Upper lobe of right lung (tissue), 1 donor: ENCODE data around the gene TRABD2B. TPM values are rescaled to one million over a fixed set of nuclear protein-coding genes. Genes with fewer than 3 reads are reported as not detected.

ENCODE experiments used
- ATAC-seq: fragments of 200-7000 bp; cut with Tn5 transposase; one replicate; pipeline ENCODE4 v1.9.1; 2020; ENCODE audit warnings: mild to moderate bottlenecking, moderate library complexity
- DNase-seq: peaks from one replicate; pipeline ENCODE4 v3.0.0-alpha.2; 2020
- H3K27ac ChIP-seq: fragments of 200-600 bp; one replicate; pipeline ENCODE4 v1.8.0; 2022
- H3K27me3 ChIP-seq: fragments of 200-600 bp; one replicate; pipeline ENCODE4 v1.8.0; 2022; ENCODE audit warnings: mild to moderate bottlenecking
- H3K36me3 ChIP-seq: fragments of 200-600 bp; one replicate; pipeline ENCODE4 v1.8.0; 2022
- H3K4me1 ChIP-seq: fragments of 200-600 bp; one replicate; pipeline ENCODE4 v1.8.0; 2022
- H3K4me3 ChIP-seq: fragments of 200-600 bp; one replicate; pipeline ENCODE4 v1.8.0; 2022; ENCODE audit warnings: mild to moderate bottlenecking
- H3K9me3 ChIP-seq: fragments of 200-600 bp; one replicate; pipeline ENCODE4 v1.8.0; 2022
- intact Hi-C: fragments of 100-400 bp; cut with DNase I; formaldehyde crosslinking; loops from one replicate; pipeline ENCODE4 v1.11.0; 2022
- total RNA-seq: library from RNA; stranded (reverse); fragmentation: NEBNext Ultra II Directional; extraction: Animal tissue kit (Norgen Biotek cat#: 25700); gene quantifications from one replicate; pipeline ENCODE4 v1.2.1, GENCODE V29; 2021
- TF ChIP-seq, protein P1 (sequence below): fragments of 200-600 bp; IDR thresholded peaks from one replicate; pipeline ENCODE4 v1.8.0; 2022; ENCODE audit warnings: antibody characterized with exemption
- donor health status: DM: no; HTN: yes; CAD: no; lungs with severe emphysema.

The TRABD2B gene
- total RNA-seq, 1 donor from 2014 or later, result 1.2 TPM

DNA sequence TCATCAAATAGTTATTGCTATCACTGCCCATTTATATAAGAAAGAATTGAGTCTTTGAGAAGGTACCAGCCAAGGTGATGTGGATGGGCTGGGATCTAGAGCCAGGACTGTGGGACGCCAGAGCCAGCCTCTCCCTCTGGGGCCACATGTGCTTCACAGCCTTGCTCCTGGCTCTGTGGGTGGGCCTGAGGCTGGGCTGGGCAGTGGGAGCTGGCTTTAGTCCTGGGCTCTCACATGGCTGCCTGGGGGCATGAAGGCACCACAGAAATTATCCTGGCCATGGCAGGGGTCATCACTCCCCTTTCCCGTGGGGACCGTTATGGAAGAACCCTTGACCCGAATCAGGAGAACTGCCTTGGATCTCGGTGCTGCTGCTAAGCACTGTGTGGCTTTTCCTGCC is 203.1 kb downstream of the TRABD2B start:
- Histone ChIP-seq H3K4me1 (no peaks in the 10 kb centered on the region), H3K36me3 (no peaks in the 10 kb centered on the region), H3K27ac (no peak overlapping the region), H3K4me3 (no peak overlapping the region), H3K27me3 (no peaks in the 10 kb centered on the region), H3K9me3 (no peaks in the 10 kb centered on the region)
- TF ChIP-seq, protein P1, sequence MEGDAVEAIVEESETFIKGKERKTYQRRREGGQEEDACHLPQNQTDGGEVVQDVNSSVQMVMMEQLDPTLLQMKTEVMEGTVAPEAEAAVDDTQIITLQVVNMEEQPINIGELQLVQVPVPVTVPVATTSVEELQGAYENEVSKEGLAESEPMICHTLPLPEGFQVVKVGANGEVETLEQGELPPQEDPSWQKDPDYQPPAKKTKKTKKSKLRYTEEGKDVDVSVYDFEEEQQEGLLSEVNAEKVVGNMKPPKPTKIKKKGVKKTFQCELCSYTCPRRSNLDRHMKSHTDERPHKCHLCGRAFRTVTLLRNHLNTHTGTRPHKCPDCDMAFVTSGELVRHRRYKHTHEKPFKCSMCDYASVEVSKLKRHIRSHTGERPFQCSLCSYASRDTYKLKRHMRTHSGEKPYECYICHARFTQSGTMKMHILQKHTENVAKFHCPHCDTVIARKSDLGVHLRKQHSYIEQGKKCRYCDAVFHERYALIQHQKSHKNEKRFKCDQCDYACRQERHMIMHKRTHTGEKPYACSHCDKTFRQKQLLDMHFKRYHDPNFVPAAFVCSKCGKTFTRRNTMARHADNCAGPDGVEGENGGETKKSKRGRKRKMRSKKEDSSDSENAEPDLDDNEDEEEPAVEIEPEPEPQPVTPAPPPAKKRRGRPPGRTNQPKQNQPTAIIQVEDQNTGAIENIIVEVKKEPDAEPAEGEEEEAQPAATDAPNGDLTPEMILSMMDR, result no peak
- intact Hi-C loops, result no loop called here
- DNase-seq, result no peak
- ATAC-seq, result no peak

DNA sequence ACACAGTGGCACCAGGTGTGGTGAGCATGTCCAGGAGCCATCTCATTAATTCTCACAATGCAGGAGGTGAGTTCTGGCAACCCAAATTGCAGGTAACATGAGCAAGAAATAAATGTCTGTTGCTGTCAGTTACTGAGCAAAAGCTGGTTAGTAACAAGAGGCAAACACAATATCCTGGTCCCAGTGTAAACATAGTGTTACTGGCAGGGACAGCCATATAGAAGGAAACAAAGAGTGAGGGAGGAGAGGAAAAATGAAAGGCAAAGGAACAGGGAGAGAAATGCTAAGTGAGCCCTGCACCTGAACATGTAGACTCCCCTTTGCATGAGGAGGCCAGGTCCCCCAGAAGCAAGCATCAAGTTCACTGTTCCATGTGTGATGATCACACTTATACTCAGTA is 203.6 kb downstream of the TRABD2B start:
- ATAC-seq, result no peak
- Histone ChIP-seq H3K27ac (no peak overlapping the region), H3K27me3 (no peaks in the 10 kb centered on the region), H3K9me3 (no peaks in the 10 kb centered on the region), H3K4me3 (no peak overlapping the region), H3K4me1 (no peaks in the 10 kb centered on the region), H3K36me3 (no peaks in the 10 kb centered on the region)
- intact Hi-C loops, result no loop called here
- TF ChIP-seq, protein P1, result no peak
- no peak for DNase-seq

DNA sequence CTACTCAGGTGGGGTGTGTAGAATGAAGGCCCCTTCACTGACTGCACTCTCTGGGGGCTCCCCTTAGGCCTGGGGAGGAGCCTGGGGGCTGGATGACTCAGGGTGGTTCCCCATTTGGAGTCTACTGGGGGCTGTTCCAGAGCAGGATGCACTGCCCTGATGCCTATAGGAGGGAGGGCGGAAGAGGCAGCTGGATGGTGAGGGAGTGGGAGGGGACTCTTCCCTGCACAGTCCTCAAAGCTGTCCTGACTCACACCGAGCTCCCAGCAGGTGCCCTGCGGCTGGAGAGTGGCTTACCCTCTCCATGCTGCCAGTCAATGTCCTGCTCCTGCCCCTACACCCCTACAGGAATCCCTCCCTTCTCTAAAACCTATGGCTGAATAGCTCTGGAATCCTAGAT is 204.4 kb downstream of the TRABD2B start:
- intact Hi-C loops, result no loop called here
- Histone ChIP-seq H3K9me3 (no peaks in the 10 kb centered on the region), H3K27me3 (no peaks in the 10 kb centered on the region), H3K36me3 (no peaks in the 10 kb centered on the region), H3K27ac (no peak overlapping the region), H3K4me3 (no peak overlapping the region), H3K4me1 (no peaks in the 10 kb centered on the region)
- TF ChIP-seq, protein P1, result no peak
- ATAC-seq, result no peak
- DNase-seq, result no peak

DNA sequence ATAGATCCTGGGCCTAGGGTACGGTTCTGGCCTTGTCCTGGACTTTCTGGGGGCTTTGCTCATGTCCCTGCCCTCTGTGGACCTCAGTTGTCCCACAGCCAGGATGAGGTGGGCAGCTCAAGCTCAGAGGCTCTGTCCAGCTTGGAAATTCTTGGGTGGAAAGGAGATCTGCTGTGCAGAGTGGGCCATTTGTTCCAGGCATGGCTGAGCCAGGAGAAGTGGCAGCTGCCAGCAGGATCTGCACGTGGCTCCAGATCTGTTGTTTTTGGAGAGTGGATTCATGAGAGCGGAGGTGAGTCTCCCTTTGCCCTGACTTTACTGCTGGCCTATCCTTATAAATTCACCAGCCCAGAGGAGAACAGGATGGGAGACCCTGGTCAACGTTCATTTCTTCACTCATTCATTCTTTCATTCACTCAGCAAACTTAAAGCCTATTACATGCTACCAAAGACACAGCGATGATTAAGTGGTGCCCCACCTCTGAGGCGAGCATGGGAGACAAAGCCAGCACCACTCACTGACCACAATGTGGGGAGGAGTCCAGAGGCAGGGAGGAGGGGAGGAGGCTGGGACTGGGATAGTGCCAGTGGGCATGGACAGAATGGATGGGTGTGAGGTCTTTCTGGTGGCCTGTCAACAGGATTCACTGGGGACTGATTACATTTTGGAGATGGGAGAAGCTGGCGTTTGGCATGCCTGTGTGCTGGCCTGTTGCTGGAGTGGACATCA is 205.1 kb downstream of the TRABD2B start:
- DNase-seq (no peak), ATAC-seq (peak; percentile 7)
- intact Hi-C loops, result no loop called here
- H3K36me3 ChIP-seq, result no peaks in the 10 kb centered on the region
- H3K4me1 ChIP-seq, result no peaks in the 10 kb centered on the region
- no peaks in the 10 kb centered on the region for H3K9me3 ChIP-seq
- H3K27ac ChIP-seq, result no peak overlapping the region
- no peak overlapping the region for H3K4me3 ChIP-seq
- TF ChIP-seq, protein P1, result no peak
- no peaks in the 10 kb centered on the region for H3K27me3 ChIP-seq

DNA sequence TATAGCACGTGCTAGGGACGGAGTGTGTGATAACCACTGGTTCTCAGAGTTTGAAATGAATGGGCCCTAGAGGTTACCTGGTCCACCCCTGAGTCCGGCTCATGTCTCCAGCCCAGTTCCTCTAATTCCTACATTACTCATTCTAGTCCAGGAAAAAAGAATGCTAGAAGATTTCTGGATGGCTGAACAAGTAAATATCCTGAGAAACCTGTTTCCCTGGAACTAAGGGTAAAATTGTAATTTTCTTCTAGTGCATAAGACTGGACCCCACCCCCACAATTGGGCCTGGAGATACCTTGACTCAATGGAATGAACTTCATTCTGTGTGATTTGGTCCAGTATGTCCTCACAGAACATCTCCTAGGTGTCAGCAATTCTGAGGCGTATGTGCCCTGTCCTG is 208.4 kb downstream of the TRABD2B start:
- H3K27me3 ChIP-seq, result no peaks in the 10 kb centered on the region
- H3K4me3 ChIP-seq, result no peak overlapping the region
- ATAC-seq, result no peak
- intact Hi-C loops, result no loop called here
- TF ChIP-seq, protein P1, result no peak
- no peak overlapping the region for H3K27ac ChIP-seq
- H3K4me1 ChIP-seq, result peaks cover 23% of the 10 kb centered on the region
- no peaks in the 10 kb centered on the region for H3K36me3 ChIP-seq
- DNase-seq, result no peak
- H3K9me3 ChIP-seq, result no peaks in the 10 kb centered on the region

DNA sequence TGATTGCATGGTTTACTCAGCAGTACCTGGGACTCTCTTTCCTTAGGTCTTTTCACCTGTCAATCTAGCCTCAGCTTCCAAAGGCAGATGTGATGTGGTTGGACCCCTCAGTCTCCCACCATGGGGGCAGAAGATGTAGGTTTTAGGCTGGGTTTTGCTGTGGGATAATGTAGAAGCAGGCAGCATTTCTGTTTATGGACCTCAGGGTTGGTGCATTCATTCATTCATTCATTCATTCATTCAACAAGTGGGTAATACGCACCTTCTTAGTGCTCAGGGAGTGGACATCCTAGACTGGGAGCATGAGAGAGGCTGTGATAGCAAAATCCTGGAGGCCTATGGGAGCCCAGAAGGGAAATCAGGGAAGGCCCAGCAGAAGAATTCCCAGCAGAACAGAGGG is 209.6 kb downstream of the TRABD2B start:
- no peaks in the 10 kb centered on the region for H3K9me3 ChIP-seq
- no peak for ATAC-seq
- H3K36me3 ChIP-seq, result no peaks in the 10 kb centered on the region
- H3K27me3 ChIP-seq, result no peaks in the 10 kb centered on the region
- no peak overlapping the region for H3K4me3 ChIP-seq
- TF ChIP-seq, protein P1, result no peak
- no peak for DNase-seq
- intact Hi-C loops, result no loop called here
- H3K27ac ChIP-seq, result no peak overlapping the region
- peaks cover 23% of the 10 kb centered on the region for H3K4me1 ChIP-seq
